ENCODE results near the gene MTAP. TPM values are rescaled to one million over a fixed set of nuclear protein-coding genes. Genes with fewer than 3 reads are reported as not detected.

MTAP gene
- total RNA-seq, 1 experiment from 2014 or later: 46.1 TPM

- H3K4me2 ChIP-seq: no peak overlapping the region
- no TSS peak for BruUV-seq (replicated peaks)
- POLR2A ChIA-PET (ENCODE audit: unreplicated experiment): no interaction called here
These were observed 10.0 kb downstream of the MTAP start for GRCh38 chr9:21812415-21812814.

GRCh38 chr9:21812946-21813568 is 10.6 kb downstream of the MTAP start:
- no peak overlapping the region for H2AFZ ChIP-seq
- H3F3A ChIP-seq (ENCODE audit: insufficient read depth, low read depth): peaks cover 19% of the 10 kb centered on the region; the same call in 1 of the 2 replicates
- H3K9me2 ChIP-seq (ENCODE audit: insufficient read depth): no peaks in the 10 kb centered on the region
- ChIA-PET CTCF (interaction anchor here (0.6 to 1.5 kb wide), 7 partner anchors 23 to 577 kb away, joined by 3 to 7 read pairs (median 4); no protein-coding TSS in a partner anchor), POLR2A (ENCODE audit: unreplicated experiment) (no interaction called here)
- H4K20me1 ChIP-seq (ENCODE audit: insufficient read depth): no peaks in the 10 kb centered on the region
- H3K4me2 ChIP-seq: no peak overlapping the region
- BruUV-seq (replicated peaks): no TSS peak
- H3K27me3 ChIP-seq (ENCODE audit: insufficient read depth, low read depth): no peaks in the 10 kb centered on the region
- TF ChIP-seq CTCF (conservative IDR thresholded peaks at IDR 0.05) (peak; percentile 81), EZH2 (IDR thresholded peaks at IDR 0.05; ENCODE audit: low read depth) (no peak)
- 0 out of 2 replicates have a peak, but pooled peaks cover 7% of the 10 kb centered on the region for H3K4me1 ChIP-seq (replicated peaks; ENCODE audit: insufficient read depth)
- H3K27ac ChIP-seq: peak overlapping the region; percentile 53
- H3K79me2 ChIP-seq (ENCODE audit: low read depth): peaks cover 64% of the 10 kb centered on the region
- intact Hi-C loops (cut with micrococcal nuclease; ENCODE audit: unreplicated experiment): loop anchor here (1.0 to 5.0 kb wide), 6 partner anchors 289 to 634 kb away; partner anchors contain the start of gene DMRTA1
- H3K9me3 ChIP-seq (ENCODE audit: insufficient read depth, low read depth): no peaks in the 10 kb centered on the region
- peaks cover 15% of the 10 kb centered on the region for H3K36me3 ChIP-seq (ENCODE audit: low read depth)
- H3K4me3 ChIP-seq: no peak overlapping the region
- peak; percentile 47 to 54 for DNase-seq

More at GRCh38 chr9:21812415-21812814, 10.0 kb downstream of the MTAP start:
- Histone ChIP-seq H3K79me2 (ENCODE audit: low read depth) (peaks cover 68% of the 10 kb centered on the region), H4K20me1 (ENCODE audit: insufficient read depth) (no peaks in the 10 kb centered on the region), H3K27ac (peak overlapping the region; percentile 53; the same call in 1 of the 2 replicates), H3K9me3 (ENCODE audit: insufficient read depth, low read depth) (no peaks in the 10 kb centered on the region), H2AFZ (no peak overlapping the region), H3K4me1 (replicated peaks; ENCODE audit: insufficient read depth) (0 out of 2 replicates have a peak, but pooled peaks cover 7% of the 10 kb centered on the region), H3K27me3 (ENCODE audit: insufficient read depth, low read depth) (no peaks in the 10 kb centered on the region), H3K4me3 (no peak overlapping the region), H3K36me3 (ENCODE audit: low read depth) (peaks cover 15% of the 10 kb centered on the region), H3F3A (ENCODE audit: insufficient read depth, low read depth) (peaks cover 19% of the 10 kb centered on the region; the same call in 1 of the 2 replicates), H3K9me2 (ENCODE audit: insufficient read depth) (no peaks in the 10 kb centered on the region)
- CTCF ChIA-PET: interaction anchor here (0.6 kb wide), 2 partner anchors 24 to 427 kb away, joined by 4 read pairs; no protein-coding TSS in a partner anchor
- intact Hi-C loops (cut with micrococcal nuclease; ENCODE audit: unreplicated experiment): loop anchor here (2.0 to 5.0 kb wide), 5 partner anchors 290 to 634 kb away; partner anchors contain the start of gene DMRTA1
- peak in 1 of 2 experiments; percentile 50 for DNase-seq
- TF ChIP-seq CTCF (conservative IDR thresholded peaks at IDR 0.05) (no peak), EZH2 (IDR thresholded peaks at IDR 0.05; ENCODE audit: low read depth) (no peak)

- H3K79me2 ChIP-seq (ENCODE audit: low read depth): peaks cover 62% of the 10 kb centered on the region
- H3K9me2 ChIP-seq (ENCODE audit: insufficient read depth): no peaks in the 10 kb centered on the region
- H2AFZ ChIP-seq: no peak overlapping the region
- 0 out of 2 replicates have a peak, but pooled peaks cover 7% of the 10 kb centered on the region for H3K4me1 ChIP-seq (replicated peaks; ENCODE audit: insufficient read depth)
- BruUV-seq (replicated peaks): no TSS peak
- H3K36me3 ChIP-seq (ENCODE audit: low read depth): peaks cover 21% of the 10 kb centered on the region
- intact Hi-C loops (cut with micrococcal nuclease; ENCODE audit: unreplicated experiment): loop anchor here (1.0 to 5.0 kb wide), 12 partner anchors 161 to 639 kb away; partner anchors contain the start of genes CDKN2A, CDKN2B-AS1 and DMRTA1
- peaks cover 19% of the 10 kb centered on the region; the same call in 1 of the 2 replicates for H3F3A ChIP-seq (ENCODE audit: insufficient read depth, low read depth)
- no peaks in the 10 kb centered on the region for H3K27me3 ChIP-seq (ENCODE audit: insufficient read depth, low read depth)
- no peaks in the 10 kb centered on the region for H4K20me1 ChIP-seq (ENCODE audit: insufficient read depth)
- no peaks in the 10 kb centered on the region for H3K9me3 ChIP-seq (ENCODE audit: insufficient read depth, low read depth)
- H3K4me2 ChIP-seq: peak overlapping the region; percentile 27; the same call in 1 of the 2 replicates
- DNase-seq: peak; percentile 42 to 75
- no peak overlapping the region for H3K4me3 ChIP-seq
- ChIA-PET POLR2A (ENCODE audit: unreplicated experiment) (no interaction called here), CTCF (interaction anchor here (0.6 to 1.5 kb wide), 7 partner anchors 194 to 578 kb away, joined by 3 to 7 read pairs (median 3); no protein-coding TSS in a partner anchor)
- no peak overlapping the region; the same call in 1 of the 2 replicates for H3K27ac ChIP-seq
- peak; percentile 80 for TF ChIP-seq CTCF (conservative IDR thresholded peaks at IDR 0.05)
- no peak for TF ChIP-seq EZH2 (IDR thresholded peaks at IDR 0.05; ENCODE audit: low read depth)
These were observed 11.4 kb downstream of the MTAP start for GRCh38 chr9:21813575-21814473.
